Erythroblast (primary cell): ENCODE measurements around the gene CYP4F2.

ENCODE experiments used
- GATA1 ChIP-seq: IDR thresholded peaks from 2 replicates; pipeline ENCODE4 v1.6.1; 2011; ENCODE audit warnings: low read depth, mild to moderate bottlenecking, control low read depth, low read length, moderate library complexity
- POLR2A ChIP-seq: IDR thresholded peaks from 2 replicates; pipeline ENCODE4 v1.6.1; 2011; ENCODE audit warnings: mild to moderate bottlenecking, low read length

GRCh38 chr19:15913384-15913783, 15.5 kb upstream of the CYP4F2 start:
- TF ChIP-seq POLR2A (no peak), GATA1 (no peak)
